ENCODE measurements around the gene KCND2.

GRCh38 chr7:120398284-120399000 is 125.5 kb downstream of the KCND2 start:
- TF ChIP-seq CTCF (IDR thresholded peaks at IDR 0.05) = no peak
- TF ChIP-seq TCF7L2 (IDR thresholded peaks at IDR 0.05; ENCODE audit: low read depth, low read length) = no peak
- no peak for TF ChIP-seq SIN3A (IDR thresholded peaks at IDR 0.05; ENCODE audit: borderline replicate concordance, insufficient read depth, low read depth, low read length)
- no peak for TF ChIP-seq POLR2AphosphoS5 (IDR thresholded peaks at IDR 0.05; ENCODE audit: low read depth, low read length)
- no peak for TF ChIP-seq REST (IDR thresholded peaks at IDR 0.05; ENCODE audit: insufficient read depth in 1 of 2, low read depth in 2 of 2, low read length in 1 of 2)

All from Panc1 (cell line).